Measurements from ENCODE around the gene SLC44A3. TPM values are rescaled to one million over a fixed set of nuclear protein-coding genes. Genes with fewer than 3 reads are reported as not detected.

SLC44A3 gene
- total and polyA plus RNA-seq, 2 of the 13 experiments (the other 11 are each of a cell fraction or from before 2014, with no cell fraction given), result 6.8 to 14.1 TPM

DNA sequence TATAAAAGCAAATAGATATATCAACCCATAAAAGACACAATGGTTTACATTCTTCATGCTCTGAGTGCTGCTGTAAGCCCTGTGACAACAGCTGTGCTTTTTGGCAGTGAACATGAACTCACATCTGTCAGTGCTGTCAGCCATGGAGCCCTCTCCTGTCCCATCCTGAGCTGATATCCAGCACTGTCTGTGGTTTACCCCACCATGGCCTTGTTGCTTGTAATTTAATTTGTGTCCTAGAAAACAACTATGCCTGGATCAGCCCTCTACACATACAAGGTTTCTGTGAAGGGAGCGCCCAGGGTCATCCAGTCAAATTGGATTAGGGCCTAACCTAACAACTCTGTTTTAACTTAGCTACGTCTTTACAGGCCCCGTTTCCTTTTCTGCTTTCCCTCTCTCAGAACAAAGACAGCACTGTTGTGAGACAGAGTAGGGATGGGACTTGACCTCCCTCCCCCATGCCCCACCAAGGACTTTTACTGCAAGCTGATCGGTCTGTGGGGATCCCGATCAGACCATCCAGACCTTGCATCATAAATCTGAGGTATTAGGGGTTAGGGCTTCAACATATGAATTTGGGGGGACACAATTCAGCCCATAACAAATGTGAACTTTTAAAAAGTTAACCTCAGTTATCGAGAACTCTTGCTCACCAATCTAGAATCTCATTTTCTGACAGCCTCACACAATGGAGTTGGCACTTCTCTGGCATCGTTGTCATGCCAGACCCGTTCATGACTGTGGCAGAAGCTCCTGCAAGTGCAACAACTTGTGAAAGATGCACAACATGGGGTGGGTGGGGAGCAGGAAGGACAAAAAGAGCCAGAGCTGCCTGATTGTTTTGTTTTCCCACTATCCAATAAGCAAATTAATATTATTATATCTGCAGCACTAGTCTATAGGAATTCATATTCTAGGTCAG is 16.4 kb upstream of the SLC44A3 start (continued):
- TF ChIP-seq HNRNPK (IDR thresholded peaks at IDR 0.05; ENCODE audit: low read depth, low read length, poor library complexity, severe bottlenecking) (no peak), MEIS2 (CRISPR knock-in tag; IDR thresholded peaks at IDR 0.05) (0 out of 2 replicates have a peak, but pooled peaks have one; percentile 31), PHF5A (CRISPR knock-in tag; IDR thresholded peaks at IDR 0.05; ENCODE audit: low read depth, unreplicated experiment) (no peak), ZNF326 (CRISPR knock-in tag; IDR thresholded peaks at IDR 0.05; ENCODE audit: borderline replicate concordance) (no peak), NFIB (CRISPR knock-in tag; IDR thresholded peaks at IDR 0.05; ENCODE audit: borderline replicate concordance) (no peak), ZEB1 (IDR thresholded peaks at IDR 0.05; ENCODE audit: insufficient replicate concordance, low read depth) (no peak), KLF11 (CRISPR knock-in tag; IDR thresholded peaks at IDR 0.05) (no peak), KDM5B (CRISPR knock-in tag; IDR thresholded peaks at IDR 0.05; ENCODE audit: borderline replicate concordance) (0 out of 2 replicates have a peak, but pooled peaks have one; percentile 27), XRCC5 (optimal IDR thresholded peaks at IDR 0.05; ENCODE audit: low read length) (peak; percentile 18), ATF1 (CRISPR knock-in tag; IDR thresholded peaks at IDR 0.05) (no peak), HDAC2 (CRISPR knock-in tag; IDR thresholded peaks at IDR 0.05) (peak; percentile 36; the same call in 1 of the 2 replicates), SRY (CRISPR knock-in tag; IDR thresholded peaks at IDR 0.05) (no peak)
- TF ChIP-seq, protein P1, sequence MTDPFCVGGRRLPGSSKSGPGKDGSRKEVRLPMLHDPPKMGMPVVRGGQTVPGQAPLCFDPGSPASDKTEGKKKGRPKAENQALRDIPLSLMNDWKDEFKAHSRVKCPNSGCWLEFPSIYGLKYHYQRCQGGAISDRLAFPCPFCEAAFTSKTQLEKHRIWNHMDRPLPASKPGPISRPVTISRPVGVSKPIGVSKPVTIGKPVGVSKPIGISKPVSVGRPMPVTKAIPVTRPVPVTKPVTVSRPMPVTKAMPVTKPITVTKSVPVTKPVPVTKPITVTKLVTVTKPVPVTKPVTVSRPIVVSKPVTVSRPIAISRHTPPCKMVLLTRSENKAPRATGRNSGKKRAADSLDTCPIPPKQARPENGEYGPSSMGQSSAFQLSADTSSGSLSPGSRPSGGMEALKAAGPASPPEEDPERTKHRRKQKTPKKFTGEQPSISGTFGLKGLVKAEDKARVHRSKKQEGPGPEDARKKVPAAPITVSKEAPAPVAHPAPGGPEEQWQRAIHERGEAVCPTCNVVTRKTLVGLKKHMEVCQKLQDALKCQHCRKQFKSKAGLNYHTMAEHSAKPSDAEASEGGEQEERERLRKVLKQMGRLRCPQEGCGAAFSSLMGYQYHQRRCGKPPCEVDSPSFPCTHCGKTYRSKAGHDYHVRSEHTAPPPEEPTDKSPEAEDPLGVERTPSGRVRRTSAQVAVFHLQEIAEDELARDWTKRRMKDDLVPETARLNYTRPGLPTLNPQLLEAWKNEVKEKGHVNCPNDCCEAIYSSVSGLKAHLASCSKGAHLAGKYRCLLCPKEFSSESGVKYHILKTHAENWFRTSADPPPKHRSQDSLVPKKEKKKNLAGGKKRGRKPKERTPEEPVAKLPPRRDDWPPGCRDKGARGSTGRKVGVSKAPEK (CRISPR knock-in tag; IDR thresholded peaks at IDR 0.05; ENCODE audit: borderline replicate concordance), result no peak
- TF ChIP-seq, protein P2, sequence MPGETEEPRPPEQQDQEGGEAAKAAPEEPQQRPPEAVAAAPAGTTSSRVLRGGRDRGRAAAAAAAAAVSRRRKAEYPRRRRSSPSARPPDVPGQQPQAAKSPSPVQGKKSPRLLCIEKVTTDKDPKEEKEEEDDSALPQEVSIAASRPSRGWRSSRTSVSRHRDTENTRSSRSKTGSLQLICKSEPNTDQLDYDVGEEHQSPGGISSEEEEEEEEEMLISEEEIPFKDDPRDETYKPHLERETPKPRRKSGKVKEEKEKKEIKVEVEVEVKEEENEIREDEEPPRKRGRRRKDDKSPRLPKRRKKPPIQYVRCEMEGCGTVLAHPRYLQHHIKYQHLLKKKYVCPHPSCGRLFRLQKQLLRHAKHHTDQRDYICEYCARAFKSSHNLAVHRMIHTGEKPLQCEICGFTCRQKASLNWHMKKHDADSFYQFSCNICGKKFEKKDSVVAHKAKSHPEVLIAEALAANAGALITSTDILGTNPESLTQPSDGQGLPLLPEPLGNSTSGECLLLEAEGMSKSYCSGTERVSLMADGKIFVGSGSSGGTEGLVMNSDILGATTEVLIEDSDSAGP (CRISPR knock-in tag; IDR thresholded peaks at IDR 0.05; ENCODE audit: borderline replicate concordance), result no peak
- TF ChIP-seq, protein P3, sequence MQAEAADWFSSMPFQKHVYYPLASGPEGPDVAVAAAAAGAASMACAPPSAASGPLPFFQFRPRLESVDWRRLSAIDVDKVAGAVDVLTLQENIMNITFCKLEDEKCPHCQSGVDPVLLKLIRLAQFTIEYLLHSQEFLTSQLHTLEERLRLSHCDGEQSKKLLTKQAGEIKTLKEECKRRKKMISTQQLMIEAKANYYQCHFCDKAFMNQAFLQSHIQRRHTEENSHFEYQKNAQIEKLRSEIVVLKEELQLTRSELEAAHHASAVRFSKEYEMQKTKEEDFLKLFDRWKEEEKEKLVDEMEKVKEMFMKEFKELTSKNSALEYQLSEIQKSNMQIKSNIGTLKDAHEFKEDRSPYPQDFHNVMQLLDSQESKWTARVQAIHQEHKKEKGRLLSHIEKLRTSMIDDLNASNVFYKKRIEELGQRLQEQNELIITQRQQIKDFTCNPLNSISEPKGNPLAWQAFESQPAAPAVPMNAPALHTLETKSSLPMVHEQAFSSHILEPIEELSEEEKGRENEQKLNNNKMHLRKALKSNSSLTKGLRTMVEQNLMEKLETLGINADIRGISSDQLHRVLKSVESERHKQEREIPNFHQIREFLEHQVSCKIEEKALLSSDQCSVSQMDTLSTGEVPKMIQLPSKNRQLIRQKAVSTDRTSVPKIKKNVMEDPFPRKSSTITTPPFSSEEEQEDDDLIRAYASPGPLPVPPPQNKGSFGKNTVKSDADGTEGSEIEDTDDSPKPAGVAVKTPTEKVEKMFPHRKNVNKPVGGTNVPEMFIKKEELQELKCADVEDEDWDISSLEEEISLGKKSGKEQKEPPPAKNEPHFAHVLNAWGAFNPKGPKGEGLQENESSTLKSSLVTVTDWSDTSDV (CRISPR knock-in tag; IDR thresholded peaks at IDR 0.05), result no peak
- TF ChIP-seq, protein P4, sequence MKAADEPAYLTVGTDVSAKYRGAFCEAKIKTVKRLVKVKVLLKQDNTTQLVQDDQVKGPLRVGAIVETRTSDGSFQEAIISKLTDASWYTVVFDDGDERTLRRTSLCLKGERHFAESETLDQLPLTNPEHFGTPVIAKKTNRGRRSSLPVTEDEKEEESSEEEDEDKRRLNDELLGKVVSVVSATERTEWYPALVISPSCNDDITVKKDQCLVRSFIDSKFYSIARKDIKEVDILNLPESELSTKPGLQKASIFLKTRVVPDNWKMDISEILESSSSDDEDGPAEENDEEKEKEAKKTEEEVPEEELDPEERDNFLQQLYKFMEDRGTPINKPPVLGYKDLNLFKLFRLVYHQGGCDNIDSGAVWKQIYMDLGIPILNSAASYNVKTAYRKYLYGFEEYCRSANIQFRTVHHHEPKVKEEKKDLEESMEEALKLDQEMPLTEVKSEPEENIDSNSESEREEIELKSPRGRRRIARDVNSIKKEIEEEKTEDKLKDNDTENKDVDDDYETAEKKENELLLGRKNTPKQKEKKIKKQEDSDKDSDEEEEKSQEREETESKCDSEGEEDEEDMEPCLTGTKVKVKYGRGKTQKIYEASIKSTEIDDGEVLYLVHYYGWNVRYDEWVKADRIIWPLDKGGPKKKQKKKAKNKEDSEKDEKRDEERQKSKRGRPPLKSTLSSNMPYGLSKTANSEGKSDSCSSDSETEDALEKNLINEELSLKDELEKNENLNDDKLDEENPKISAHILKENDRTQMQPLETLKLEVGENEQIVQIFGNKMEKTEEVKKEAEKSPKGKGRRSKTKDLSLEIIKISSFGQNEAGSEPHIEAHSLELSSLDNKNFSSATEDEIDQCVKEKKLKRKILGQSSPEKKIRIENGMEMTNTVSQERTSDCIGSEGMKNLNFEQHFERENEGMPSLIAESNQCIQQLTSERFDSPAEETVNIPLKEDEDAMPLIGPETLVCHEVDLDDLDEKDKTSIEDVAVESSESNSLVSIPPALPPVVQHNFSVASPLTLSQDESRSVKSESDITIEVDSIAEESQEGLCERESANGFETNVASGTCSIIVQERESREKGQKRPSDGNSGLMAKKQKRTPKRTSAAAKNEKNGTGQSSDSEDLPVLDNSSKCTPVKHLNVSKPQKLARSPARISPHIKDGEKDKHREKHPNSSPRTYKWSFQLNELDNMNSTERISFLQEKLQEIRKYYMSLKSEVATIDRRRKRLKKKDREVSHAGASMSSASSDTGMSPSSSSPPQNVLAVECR (CRISPR knock-in tag; IDR thresholded peaks at IDR 0.05; ENCODE audit: borderline replicate concordance), result no peak

All from HepG2 (cell line).